ENCODE data around the gene PTAFR.

The PTAFR gene

DNA sequence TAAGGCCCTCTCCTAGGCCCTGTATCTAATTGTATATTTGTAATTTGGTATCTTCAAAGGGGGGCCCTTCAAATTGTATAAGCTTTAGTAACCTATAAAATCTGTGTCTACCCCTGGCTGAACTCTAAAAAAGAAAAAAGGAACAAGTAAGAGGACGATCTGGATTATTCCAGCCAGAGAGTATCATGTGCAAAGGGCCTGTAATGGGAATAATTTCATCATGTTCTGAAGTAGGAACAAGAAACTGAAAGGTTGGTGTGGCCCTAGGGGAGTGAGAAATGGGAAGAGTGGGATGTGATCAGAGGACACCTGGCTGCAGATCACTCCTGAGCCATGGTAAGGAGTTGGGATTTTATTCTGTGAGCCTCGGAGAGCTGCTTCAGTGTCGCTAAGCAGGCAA lies 14.7 kb downstream of the PTAFR start:
- H3K27me3 ChIP-seq (replicated peaks; ENCODE audit: insufficient read depth, low read length), result no peaks in the 10 kb centered on the region
- no peak overlapping the region for H3K27ac ChIP-seq (ENCODE audit: low read length)
- H3K9me2 ChIP-seq (replicated peaks; ENCODE audit: insufficient read depth, low read length), result no peaks in the 10 kb centered on the region
- H3K4me2 ChIP-seq (ENCODE audit: low read depth, low read length), result no peak overlapping the region
- no peak for TF ChIP-seq EZH2 (optimal IDR thresholded peaks at IDR 0.05; ENCODE audit: low read depth, low read length)
- no peak for TF ChIP-seq EZH2phosphoT487 (IDR thresholded peaks at IDR 0.05; ENCODE audit: low read length)
- TF ChIP-seq, protein P1, sequence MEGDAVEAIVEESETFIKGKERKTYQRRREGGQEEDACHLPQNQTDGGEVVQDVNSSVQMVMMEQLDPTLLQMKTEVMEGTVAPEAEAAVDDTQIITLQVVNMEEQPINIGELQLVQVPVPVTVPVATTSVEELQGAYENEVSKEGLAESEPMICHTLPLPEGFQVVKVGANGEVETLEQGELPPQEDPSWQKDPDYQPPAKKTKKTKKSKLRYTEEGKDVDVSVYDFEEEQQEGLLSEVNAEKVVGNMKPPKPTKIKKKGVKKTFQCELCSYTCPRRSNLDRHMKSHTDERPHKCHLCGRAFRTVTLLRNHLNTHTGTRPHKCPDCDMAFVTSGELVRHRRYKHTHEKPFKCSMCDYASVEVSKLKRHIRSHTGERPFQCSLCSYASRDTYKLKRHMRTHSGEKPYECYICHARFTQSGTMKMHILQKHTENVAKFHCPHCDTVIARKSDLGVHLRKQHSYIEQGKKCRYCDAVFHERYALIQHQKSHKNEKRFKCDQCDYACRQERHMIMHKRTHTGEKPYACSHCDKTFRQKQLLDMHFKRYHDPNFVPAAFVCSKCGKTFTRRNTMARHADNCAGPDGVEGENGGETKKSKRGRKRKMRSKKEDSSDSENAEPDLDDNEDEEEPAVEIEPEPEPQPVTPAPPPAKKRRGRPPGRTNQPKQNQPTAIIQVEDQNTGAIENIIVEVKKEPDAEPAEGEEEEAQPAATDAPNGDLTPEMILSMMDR (IDR thresholded peaks at IDR 0.05; ENCODE audit: low read length), result no peak
- DNase-seq, result no peak
- H3K79me2 ChIP-seq (ENCODE audit: low read length), result no peaks in the 10 kb centered on the region
- no peaks in the 10 kb centered on the region for H3F3A ChIP-seq (ENCODE audit: insufficient read depth, low read length)
- no peaks in the 10 kb centered on the region for H3K4me1 ChIP-seq (ENCODE audit: low read length)
- no peak overlapping the region for H2AFZ ChIP-seq (ENCODE audit: low read length)
- no peak overlapping the region for H3K4me3 ChIP-seq (ENCODE audit: low read length)
- H3K9me3 ChIP-seq (replicated peaks; ENCODE audit: insufficient read depth, low read length), result no peaks in the 10 kb centered on the region
- H3K36me3 ChIP-seq (replicated peaks; ENCODE audit: insufficient read depth, low read length), result no peaks in the 10 kb centered on the region
- H4K20me1 ChIP-seq (ENCODE audit: insufficient read depth, low read length), result no peaks in the 10 kb centered on the region
- no peak overlapping the region for H3K9ac ChIP-seq (ENCODE audit: low read length)

DNA sequence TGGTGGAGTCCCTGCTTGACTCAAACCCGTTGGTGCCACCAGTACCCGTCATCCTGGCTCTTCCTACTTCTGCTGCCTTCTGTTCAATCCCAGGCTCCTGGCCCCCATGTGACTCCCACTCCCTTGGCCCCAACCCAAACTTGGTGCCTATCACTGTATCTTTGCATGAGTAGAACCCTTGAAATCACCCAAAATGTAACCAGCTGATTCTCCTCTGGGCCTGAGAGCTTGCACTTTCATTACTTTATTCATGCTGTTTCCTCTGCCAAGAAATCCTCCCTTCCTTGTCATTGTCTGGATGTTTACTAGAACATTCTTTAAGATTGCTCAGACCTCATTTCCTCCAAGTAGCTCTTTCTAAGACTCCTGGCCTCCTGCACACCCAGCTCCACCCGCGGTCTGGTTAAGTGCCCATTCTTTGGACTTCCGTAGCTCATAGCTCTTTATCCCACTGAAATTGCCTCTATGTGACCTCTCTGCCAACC lies 15.7 kb downstream of the PTAFR start:
- H3K9me3 ChIP-seq (replicated peaks; ENCODE audit: insufficient read depth, low read length), result no peaks in the 10 kb centered on the region
- no peak overlapping the region for H3K9ac ChIP-seq (ENCODE audit: low read length)
- no peaks in the 10 kb centered on the region for H3K4me1 ChIP-seq (ENCODE audit: low read length)
- TF ChIP-seq, protein P1 (IDR thresholded peaks at IDR 0.05; ENCODE audit: low read length), result no peak
- TF ChIP-seq EZH2phosphoT487 (IDR thresholded peaks at IDR 0.05; ENCODE audit: low read length) (no peak), EZH2 (optimal IDR thresholded peaks at IDR 0.05; ENCODE audit: low read depth, low read length) (no peak)
- no peak for DNase-seq
- H4K20me1 ChIP-seq (ENCODE audit: insufficient read depth, low read length), result no peaks in the 10 kb centered on the region
- H3K79me2 ChIP-seq (ENCODE audit: low read length), result no peaks in the 10 kb centered on the region
- H3K4me2 ChIP-seq (ENCODE audit: low read depth, low read length), result no peak overlapping the region
- no peaks in the 10 kb centered on the region for H3K9me2 ChIP-seq (replicated peaks; ENCODE audit: insufficient read depth, low read length)
- H2AFZ ChIP-seq (ENCODE audit: low read length), result no peak overlapping the region
- H3K27ac ChIP-seq (ENCODE audit: low read length), result no peak overlapping the region
- no peaks in the 10 kb centered on the region for H3F3A ChIP-seq (ENCODE audit: insufficient read depth, low read length)
- no peaks in the 10 kb centered on the region for H3K36me3 ChIP-seq (replicated peaks; ENCODE audit: insufficient read depth, low read length)
- no peaks in the 10 kb centered on the region for H3K27me3 ChIP-seq (replicated peaks; ENCODE audit: insufficient read depth, low read length)
- H3K4me3 ChIP-seq (ENCODE audit: low read length), result no peak overlapping the region

DNA sequence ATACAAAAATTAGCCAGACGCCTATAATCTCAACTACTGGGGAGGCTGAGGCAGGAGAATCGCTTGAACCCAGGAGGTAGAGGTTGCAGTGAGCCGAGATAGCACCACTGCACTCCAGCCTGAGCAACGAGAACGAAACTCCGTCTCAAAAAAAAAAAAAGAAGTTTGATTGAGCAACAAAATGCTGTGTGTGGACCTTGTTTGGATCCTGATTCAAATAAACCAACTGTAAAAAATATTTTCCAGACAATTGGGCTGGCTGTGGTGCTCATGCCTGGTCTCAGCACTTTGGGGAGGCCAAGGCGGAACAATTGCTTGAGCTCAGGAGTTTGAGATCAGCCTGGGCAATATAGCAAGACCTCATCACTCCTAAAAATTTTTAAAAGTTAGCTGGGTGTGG lies 16.8 kb downstream of the PTAFR start:
- Histone ChIP-seq H3K4me3 (ENCODE audit: low read length) (no peak overlapping the region), H3K36me3 (replicated peaks; ENCODE audit: insufficient read depth, low read length) (no peaks in the 10 kb centered on the region), H3K4me1 (ENCODE audit: low read length) (0 out of 2 replicates have a peak, but pooled peaks cover 3% of the 10 kb centered on the region), H3K4me2 (ENCODE audit: low read depth, low read length) (no peak overlapping the region), H3K79me2 (ENCODE audit: low read length) (no peaks in the 10 kb centered on the region), H3F3A (ENCODE audit: insufficient read depth, low read length) (no peaks in the 10 kb centered on the region), H2AFZ (ENCODE audit: low read length) (no peak overlapping the region), H3K27me3 (replicated peaks; ENCODE audit: insufficient read depth, low read length) (no peaks in the 10 kb centered on the region), H3K27ac (ENCODE audit: low read length) (no peak overlapping the region), H3K9me2 (replicated peaks; ENCODE audit: insufficient read depth, low read length) (no peaks in the 10 kb centered on the region), H3K9me3 (replicated peaks; ENCODE audit: insufficient read depth, low read length) (no peaks in the 10 kb centered on the region), H4K20me1 (ENCODE audit: insufficient read depth, low read length) (no peaks in the 10 kb centered on the region), H3K9ac (ENCODE audit: low read length) (no peak overlapping the region)
- DNase-seq, result no peak
- TF ChIP-seq EZH2phosphoT487 (IDR thresholded peaks at IDR 0.05; ENCODE audit: low read length), result no peak
- no peak for TF ChIP-seq EZH2 (optimal IDR thresholded peaks at IDR 0.05; ENCODE audit: low read depth, low read length)
- TF ChIP-seq, protein P1 (IDR thresholded peaks at IDR 0.05; ENCODE audit: low read length), result no peak
